GM18517 (cell line): ENCODE results near the gene CELSR1.

Source experiments
- ATAC-seq: cut with Tn5 transposase; IDR thresholded peaks from one replicate; pipeline ENCODE4 v1.9.1; 2021; ENCODE audit warnings: mild to moderate bottlenecking, moderate library complexity; ENCODE audit not compliant: unreplicated experiment

The CELSR1 gene

GRCh38 chr22:46551996-46552395, 14.6 kb upstream of the CELSR1 start:
- no peak for ATAC-seq

- ATAC-seq = no peak
Observed at GRCh38 chr22:46551321-46551720, 13.9 kb upstream of the CELSR1 start.

GRCh38 chr22:46549971-46550641, 12.7 kb upstream of the CELSR1 start:
- ATAC-seq = no peak

- ATAC-seq = no peak
Observed at GRCh38 chr22:46549563-46549840, 12.1 kb upstream of the CELSR1 start.

GRCh38 chr22:46547883-46548244, 10.4 kb upstream of the CELSR1 start:
- no peak for ATAC-seq

- no peak for ATAC-seq
Observed at GRCh38 chr22:46547179-46547882, 9.9 kb upstream of the CELSR1 start.

GRCh38 chr22:46546466-46547178, 9.2 kb upstream of the CELSR1 start:
- no peak for ATAC-seq

GRCh38 chr22:46545086-46545792, 7.8 kb upstream of the CELSR1 start:
- ATAC-seq = no peak

GRCh38 chr22:46542011-46542985, 4.9 kb upstream of the CELSR1 start:
- no peak for ATAC-seq

GRCh38 chr22:46541536-46541935, 4.1 kb upstream of the CELSR1 start:
- no peak for ATAC-seq

- ATAC-seq = no peak
Observed at GRCh38 chr22:46540874-46541273, 3.5 kb upstream of the CELSR1 start.

- ATAC-seq = no peak
Observed at GRCh38 chr22:46539169-46539568, 1.7 kb upstream of the CELSR1 start.

GRCh38 chr22:46538814-46539160, 1.4 kb upstream of the CELSR1 start:
- no peak for ATAC-seq

- no peak for ATAC-seq
Observed at GRCh38 chr22:46537946-46538813, 760 bp upstream of the CELSR1 start.

GRCh38 chr22:46536537-46537224, 739 bp downstream of the CELSR1 start:
- no peak for ATAC-seq

GRCh38 chr22:46535876-46536536, 1.4 kb downstream of the CELSR1 start:
- ATAC-seq = no peak

GRCh38 chr22:46534901-46535630, 2.4 kb downstream of the CELSR1 start:
- no peak for ATAC-seq
